HG03196 (cell line): ENCODE results near the gene UBLCP1.
"Not testable (repeated sequence)": the region's sequence is repeated elsewhere in the genome, so short reads cannot be mapped to it uniquely, and the experiment has no call there.

ENCODE experiments used
- ATAC-seq: cut with Tn5 transposase; IDR thresholded peaks from one replicate; pipeline ENCODE4 v1.9.1; 2021; ENCODE audit not compliant: unreplicated experiment

UBLCP1 gene

DNA sequence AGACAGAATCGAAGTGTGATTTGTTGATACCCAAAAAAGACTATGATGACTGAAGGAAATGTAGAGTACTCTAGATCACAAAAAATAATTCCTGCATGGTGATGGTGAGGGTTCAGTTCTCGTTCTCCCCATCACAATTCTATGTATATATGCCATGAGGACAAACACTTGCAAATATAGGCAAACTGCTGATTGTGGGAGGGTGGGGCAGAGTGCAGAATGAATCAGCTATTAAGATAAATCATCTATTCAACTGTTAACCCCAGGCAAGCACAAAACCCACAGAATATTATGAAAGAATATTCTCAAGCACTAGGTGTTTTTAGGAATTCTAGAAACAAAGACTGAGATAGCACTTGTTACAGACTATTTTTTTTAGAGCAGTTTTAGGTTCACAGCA lies 13.9 kb upstream of the UBLCP1 start:
- ATAC-seq, result no peak

DNA sequence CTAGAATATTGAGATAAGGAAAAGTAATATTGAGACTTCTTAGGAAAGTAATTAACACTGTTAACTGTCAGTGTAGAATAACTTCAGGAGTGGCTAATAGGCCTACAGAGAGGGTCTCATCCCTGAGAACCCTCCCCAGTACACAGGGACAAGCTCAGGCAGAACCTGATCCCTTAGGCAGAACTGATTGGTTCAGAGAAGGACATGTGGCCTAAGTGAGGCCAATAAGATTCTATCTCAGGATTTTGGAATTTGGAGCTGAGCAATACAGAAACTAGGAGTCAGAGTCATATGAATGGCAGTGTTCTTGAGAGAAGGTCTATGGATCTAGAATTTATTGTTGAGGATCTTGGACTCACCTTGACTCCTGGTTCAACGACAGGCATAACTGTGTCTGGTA lies 10.9 kb upstream of the UBLCP1 start:
- ATAC-seq, result no peak

- no peak for ATAC-seq
Observed at GRCh38 chr5:159257007-159257406, 6.1 kb upstream of the UBLCP1 start.

DNA sequence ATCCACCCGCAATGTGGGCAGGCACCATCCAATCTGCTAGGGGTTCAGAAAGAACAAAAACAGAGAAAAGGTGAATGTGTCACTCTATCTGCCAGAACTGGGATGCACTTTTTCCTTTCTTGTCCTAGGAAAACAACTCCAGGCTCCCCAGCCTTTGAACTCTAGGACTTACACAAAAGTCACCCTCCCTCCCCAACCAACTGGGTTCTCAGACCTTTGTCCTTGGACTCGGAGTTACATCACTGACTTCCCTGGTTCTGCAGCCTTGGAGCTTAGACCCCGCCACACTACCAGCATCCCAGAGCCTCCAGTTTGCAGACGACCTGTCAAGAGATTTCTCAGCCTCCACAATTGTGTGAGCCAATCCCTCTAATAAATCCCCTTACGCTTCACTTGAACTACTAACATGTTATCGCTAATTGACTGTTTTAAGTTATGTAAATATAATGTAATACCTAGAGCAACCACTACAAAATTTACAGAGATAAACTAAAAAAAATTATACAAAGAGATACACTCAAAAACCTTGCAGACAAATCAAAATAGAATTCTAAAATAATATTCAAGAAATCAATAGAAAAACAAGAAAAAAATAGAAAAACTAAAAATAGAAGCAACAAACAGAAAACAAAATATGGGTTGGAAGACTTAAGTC lies 5.3 kb upstream of the UBLCP1 start:
- ATAC-seq, result no peak

DNA sequence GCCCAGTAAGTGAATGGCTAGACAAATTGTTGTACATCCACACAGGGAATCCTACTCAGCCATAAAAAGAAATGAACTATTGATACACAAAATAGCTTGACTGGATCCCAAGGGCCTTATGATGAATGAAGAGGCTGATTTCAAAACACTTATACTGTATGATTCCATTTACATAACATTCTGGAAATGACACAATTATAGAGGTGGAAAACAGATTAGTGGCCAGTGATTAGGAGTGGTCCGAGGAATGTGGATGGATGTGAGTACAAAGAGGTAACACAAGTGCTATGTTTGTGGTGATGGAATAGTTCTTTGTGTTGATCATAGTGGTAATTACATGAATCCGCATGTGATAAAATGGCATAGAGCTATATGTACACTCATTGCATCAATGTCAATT lies 4.7 kb upstream of the UBLCP1 start:
- ATAC-seq, result no peak

- ATAC-seq, result not testable (repeated sequence)
Observed at GRCh38 chr5:159260212-159260611, 2.9 kb upstream of the UBLCP1 start.

- peak; percentile 16 for ATAC-seq
Observed at GRCh38 chr5:159262472-159262858, 625 bp upstream of the UBLCP1 start.

- ATAC-seq, result peak; percentile 15
Observed at GRCh38 chr5:159263569-159263905, 447 bp downstream of the UBLCP1 start.

GRCh38 chr5:159266764-159267163 lies 3.7 kb downstream of the UBLCP1 start:
- not testable (repeated sequence) for ATAC-seq

DNA sequence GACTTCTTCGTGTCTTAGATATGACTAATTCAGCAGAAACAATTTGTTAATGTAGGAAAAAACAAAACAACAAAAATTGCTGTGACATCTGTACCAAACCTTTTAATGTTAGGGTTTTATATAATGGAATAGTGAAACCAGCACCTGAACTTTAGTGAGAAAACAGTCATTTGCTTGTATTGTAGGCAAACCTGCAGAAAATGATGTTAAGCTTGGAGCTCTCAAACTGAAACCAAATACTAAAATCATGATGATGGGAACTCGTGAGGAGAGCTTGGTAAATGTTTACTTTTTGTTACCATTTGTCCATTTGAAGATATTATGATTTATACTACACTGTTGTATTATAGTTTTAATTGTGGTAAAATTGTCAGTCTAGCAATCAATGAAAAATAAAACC lies 6.6 kb downstream of the UBLCP1 start:
- ATAC-seq, result no peak

GRCh38 chr5:159273923-159274322 lies 10.8 kb downstream of the UBLCP1 start:
- no peak for ATAC-seq

GRCh38 chr5:159274676-159275075 lies 11.6 kb downstream of the UBLCP1 start:
- no peak for ATAC-seq

DNA sequence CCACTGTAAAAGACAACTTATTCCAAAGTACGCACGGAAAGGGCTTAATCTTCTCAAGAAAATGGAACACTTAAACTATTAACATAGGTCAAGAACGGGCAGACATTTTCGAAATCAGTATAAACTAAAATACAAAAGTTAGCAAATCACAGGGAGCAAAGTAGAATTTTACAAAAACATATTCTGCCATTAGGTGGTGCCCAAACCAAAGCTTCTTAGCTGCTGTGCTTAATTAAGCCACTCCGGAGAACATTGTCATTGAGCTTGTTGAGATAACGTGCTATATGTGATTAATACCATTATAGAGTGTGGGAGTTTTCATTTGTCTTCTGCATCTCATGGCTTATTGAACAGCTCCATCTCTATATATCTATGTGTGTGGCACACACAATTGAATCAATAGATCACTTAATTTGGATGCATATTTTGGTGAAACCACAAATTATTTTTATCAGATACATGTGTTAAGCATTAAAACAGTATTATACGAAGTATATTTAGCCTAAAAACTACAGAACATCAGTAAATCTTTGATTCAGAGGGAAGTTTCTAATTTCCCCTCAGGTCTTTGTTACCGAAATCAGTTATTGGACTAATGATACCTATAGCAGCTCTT lies 23.4 kb downstream of the UBLCP1 start:
- no peak for ATAC-seq

- ATAC-seq, result no peak
Observed at GRCh38 chr5:159290741-159291140, 27.7 kb downstream of the UBLCP1 start.

DNA sequence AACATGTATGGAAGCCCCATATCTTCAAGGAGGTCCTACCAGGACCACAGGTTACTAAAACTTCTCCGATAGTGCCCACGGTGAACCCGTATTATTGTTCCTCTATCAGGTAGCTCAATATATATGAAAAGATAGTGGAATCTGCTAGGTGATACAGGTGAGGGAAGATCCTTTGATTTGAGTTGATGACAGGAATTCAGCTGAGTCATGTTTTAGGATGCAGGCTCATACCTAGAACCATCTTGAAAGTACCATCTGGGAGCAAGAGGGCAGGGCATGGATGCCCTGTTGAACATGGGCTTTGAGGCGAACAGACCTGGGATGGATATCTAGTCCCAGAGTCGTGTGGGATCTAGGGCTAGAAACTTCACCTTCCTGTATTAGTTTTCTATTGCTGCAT lies 31.8 kb downstream of the UBLCP1 start:
- no peak for ATAC-seq

DNA sequence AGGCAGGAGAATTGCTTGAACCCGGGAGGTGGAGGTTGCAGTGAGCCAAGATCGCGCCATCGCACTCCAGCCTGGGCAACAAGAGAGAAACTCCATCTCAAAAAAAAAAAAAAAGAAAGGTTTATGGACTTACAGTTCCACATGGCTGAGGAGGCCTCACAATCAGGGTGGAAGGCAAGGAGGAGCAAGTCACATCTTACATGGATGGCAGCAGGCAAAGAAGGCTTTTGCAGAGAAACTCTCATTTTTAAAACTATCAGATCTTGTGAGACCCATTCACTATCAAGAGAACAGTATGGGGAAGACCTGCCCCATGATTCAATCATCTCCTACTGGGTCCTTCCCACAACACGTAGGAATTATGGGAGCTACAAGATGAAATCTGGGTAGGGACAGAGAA lies 34.2 kb downstream of the UBLCP1 start:
- ATAC-seq, result not testable (repeated sequence)

- no peak for ATAC-seq
Observed at GRCh38 chr5:159301466-159301865, 38.4 kb downstream of the UBLCP1 start.

DNA sequence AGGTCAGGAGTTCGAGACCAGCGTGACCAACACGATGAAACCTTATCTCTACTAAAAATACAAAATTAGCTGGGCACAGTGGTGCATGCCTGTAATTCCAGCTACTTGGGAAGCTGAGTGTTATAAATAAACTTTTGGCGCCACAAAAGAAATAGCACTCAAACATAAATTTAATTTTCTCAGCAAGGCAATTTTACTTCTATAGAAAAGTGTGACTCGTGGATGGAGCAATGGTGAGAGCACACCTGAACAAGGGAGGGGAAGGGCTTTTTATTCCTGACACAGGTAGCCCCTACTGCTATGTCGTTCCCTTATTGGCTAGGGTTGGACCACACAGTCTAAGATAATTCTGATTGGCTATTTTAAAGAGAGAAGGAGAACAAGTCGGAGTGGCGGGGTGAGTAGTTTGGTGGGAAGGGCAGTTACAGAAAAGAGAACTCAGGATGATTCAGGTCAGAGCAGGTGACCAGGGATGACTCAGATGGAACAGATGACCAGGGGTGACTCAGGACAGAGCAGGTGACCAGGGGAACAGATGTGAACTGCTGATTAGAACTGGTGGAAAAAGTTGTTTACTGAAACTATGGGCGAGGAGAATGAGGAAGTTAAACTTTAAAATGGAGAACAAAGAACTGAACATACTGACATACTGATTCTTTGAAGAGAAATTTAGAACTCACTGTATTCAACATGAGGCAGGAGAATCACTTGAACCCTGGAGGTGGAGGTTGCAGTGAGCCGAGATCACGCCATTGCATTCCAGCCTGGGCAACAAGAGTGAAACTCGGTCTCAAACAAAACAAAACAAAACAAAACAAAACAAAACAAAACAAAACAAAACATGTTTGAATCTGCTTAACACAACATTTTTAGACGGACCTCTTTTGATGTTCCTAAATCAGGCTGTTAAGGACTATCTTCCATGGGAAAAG lies 39.1 kb downstream of the UBLCP1 start:
- ATAC-seq, result not testable (repeated sequence)

GRCh38 chr5:159303286-159303685 lies 40.2 kb downstream of the UBLCP1 start:
- ATAC-seq, result no peak

DNA sequence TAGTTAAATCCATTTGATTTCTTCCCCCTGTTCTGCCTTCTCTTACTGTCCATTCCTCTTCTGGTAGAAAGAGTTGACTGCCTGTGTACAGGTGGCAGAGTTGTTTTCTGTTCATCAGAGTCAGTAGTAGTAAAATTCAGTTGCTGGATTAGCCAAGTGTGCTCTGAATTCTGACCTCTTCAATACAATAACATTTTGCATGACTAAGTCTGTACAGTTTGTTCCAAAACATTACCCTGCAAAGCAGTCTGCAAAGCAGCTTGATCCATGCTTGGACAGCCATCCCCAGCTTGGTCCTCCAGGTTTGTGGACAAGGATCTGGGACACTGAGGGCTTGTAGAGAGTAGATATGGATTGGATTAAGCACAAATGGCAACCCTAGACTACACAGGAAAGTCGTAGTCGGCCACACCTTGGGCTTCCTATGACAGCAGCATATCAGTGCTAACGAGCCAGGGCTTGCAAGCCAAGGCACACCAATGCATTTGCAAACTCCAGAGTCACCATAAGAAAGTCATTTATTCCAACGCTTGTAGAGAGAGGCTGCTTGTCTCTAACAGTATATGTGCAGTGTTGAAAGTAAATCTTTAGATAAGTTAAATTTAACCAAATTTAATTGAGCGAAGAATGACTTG lies 42.0 kb downstream of the UBLCP1 start:
- no peak for ATAC-seq

DNA sequence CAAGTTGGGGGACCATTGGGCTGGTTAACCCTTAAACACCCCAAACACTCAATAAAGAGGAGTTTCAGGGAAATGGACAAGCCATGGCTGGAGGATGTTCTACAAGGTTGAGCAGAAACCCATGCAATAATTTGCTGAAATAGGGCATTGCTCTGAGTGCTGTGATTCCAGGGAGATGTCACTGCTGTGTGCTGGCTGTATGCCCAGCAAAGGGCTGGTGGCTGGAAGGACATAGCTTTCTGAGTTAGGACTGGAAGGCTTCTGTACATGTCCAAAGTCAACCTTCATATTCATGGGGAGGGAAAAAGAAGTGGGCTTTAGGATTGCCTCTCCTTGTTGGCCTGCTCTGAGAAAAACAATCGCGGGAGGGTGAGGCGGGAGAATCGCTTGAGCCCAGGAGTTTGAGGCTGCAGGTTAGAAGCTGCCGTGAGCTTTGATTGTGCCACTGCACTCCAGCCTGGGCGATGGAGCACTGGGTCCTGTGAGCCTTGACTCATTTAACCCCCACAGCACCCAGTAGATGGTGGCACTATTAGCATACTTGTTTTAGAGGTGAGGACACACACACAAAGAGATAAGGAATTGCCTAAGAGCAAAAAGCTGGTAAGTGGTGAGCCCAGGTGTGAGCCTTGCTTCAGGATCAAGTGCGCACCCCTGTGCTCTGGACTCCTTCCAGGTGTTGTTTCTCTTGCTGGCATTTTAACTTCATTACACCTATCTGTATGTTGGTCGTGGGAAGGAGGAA lies 46.8 kb downstream of the UBLCP1 start:
- ATAC-seq, result no peak
